ENCODE data around the gene MYOZ1. TPM values are rescaled to one million over a fixed set of nuclear protein-coding genes. Genes with fewer than 3 reads are reported as not detected.

Gene MYOZ1
- total RNA-seq, 3 donors from 2014 or later, result not detected

GRCh38 chr10:73591935-73592699 is 49.2 kb downstream of the MYOZ1 start:
- H3K4me1 Mint-ChIP-seq (ENCODE audit: low read depth), result peaks cover 19% of the 10 kb centered on the region
- H3K27me3 Mint-ChIP-seq (ENCODE audit: low read depth), result no peaks in the 10 kb centered on the region
- no peaks in the 10 kb centered on the region for H3K9me3 Mint-ChIP-seq
- ATAC-seq (no peak), DNase-seq (no peak)
- no peaks in the 10 kb centered on the region for H3K36me3 Mint-ChIP-seq (ENCODE audit: insufficient read depth)
- no peak overlapping the region for H3K4me3 Mint-ChIP-seq

- H3K4me1 Mint-ChIP-seq (ENCODE audit: low read depth), result peaks cover 19% of the 10 kb centered on the region
- H3K27me3 Mint-ChIP-seq (ENCODE audit: low read depth), result no peaks in the 10 kb centered on the region
- peak; percentile 37 to 54 for ATAC-seq
- no peaks in the 10 kb centered on the region for H3K36me3 Mint-ChIP-seq (ENCODE audit: insufficient read depth)
- no peaks in the 10 kb centered on the region for H3K9me3 Mint-ChIP-seq
- no peak for DNase-seq
- peak within 1 kb of the TSS; percentile 29 for H3K4me3 Mint-ChIP-seq
These were observed 50.1 kb downstream of the MYOZ1 start, which contains the start of gene USP54 for GRCh38 chr10:73590881-73591799. Gene USP54, minus strand, starts transcription at chr10:73591342. Its CDS starts 15,684 bp downstream, at chr10:73575658.

DNA sequence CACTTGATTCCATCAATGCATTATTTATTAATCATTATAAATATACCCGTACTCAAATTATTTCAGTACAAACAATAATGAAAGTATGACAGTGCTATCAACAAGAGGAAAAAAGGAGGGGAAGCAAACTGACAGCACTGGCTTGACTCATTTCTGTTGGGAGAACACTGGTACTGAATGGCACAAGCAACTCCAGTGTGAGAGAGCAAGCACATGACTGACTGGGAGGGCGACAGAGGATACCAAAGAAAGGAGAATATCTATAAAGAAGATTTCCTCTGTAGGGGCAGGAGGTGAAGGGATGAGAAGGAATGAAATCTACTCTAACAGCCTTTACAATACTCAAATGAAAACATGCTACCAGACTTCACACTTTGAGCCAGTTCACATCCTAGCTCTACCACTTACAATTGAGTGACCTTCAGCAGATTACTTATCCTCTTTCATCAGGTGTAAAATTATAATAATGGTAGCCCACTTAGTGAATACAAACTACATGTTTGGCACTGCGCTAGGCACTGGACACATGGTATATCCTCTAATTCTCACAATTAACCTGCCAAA is 51.6 kb downstream of the MYOZ1 start:
- no peak overlapping the region for H3K4me3 Mint-ChIP-seq
- H3K36me3 Mint-ChIP-seq (ENCODE audit: insufficient read depth), result no peaks in the 10 kb centered on the region
- H3K4me1 Mint-ChIP-seq (ENCODE audit: low read depth), result peaks cover 19% of the 10 kb centered on the region
- H3K27me3 Mint-ChIP-seq (ENCODE audit: low read depth), result no peaks in the 10 kb centered on the region
- DNase-seq (no peak), ATAC-seq (no peak)
- H3K9me3 Mint-ChIP-seq, result no peaks in the 10 kb centered on the region

DNA sequence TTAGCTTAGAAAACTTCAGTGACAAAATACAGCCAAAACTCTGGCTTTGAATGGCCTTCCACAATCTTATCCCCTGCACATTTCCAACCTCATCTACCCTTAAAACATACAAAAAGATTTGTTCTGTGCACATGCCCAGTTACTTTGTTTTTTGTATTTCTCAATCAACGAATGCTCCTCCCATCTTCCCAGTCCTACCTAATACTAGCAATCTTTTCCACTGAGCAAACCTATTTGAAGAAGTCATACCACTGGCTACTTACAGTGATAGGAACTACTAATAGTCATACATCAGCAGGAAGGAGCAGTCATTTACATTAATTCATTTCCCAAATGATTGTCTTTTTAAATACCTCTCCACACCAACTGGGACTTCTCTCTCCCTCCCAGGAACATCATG is 52.6 kb downstream of the MYOZ1 start:
- Mint-ChIP-seq H3K27me3 (ENCODE audit: low read depth) (no peaks in the 10 kb centered on the region), H3K4me3 (no peak overlapping the region), H3K4me1 (ENCODE audit: low read depth) (peaks cover 19% of the 10 kb centered on the region), H3K36me3 (ENCODE audit: insufficient read depth) (no peaks in the 10 kb centered on the region), H3K9me3 (no peaks in the 10 kb centered on the region)
- no peak for ATAC-seq
- DNase-seq, result no peak

- ATAC-seq, result no peak
- Mint-ChIP-seq H3K9me3 (no peaks in the 10 kb centered on the region), H3K27me3 (ENCODE audit: low read depth) (no peaks in the 10 kb centered on the region), H3K4me1 (ENCODE audit: low read depth) (peaks cover 6% of the 10 kb centered on the region), H3K4me3 (no peak overlapping the region), H3K36me3 (ENCODE audit: insufficient read depth) (peaks cover 2% of the 10 kb centered on the region)
- no peak for DNase-seq
These were observed 54.7 kb downstream of the MYOZ1 start for GRCh38 chr10:73586583-73586984.

GRCh38 chr10:73585327-73585726 is 55.9 kb downstream of the MYOZ1 start:
- no peaks in the 10 kb centered on the region for H3K4me1 Mint-ChIP-seq (ENCODE audit: low read depth)
- ATAC-seq (no peak), DNase-seq (no peak)
- H3K4me3 Mint-ChIP-seq, result no peak overlapping the region
- H3K9me3 Mint-ChIP-seq, result no peaks in the 10 kb centered on the region
- H3K36me3 Mint-ChIP-seq (ENCODE audit: insufficient read depth), result peaks cover 2% of the 10 kb centered on the region
- no peaks in the 10 kb centered on the region for H3K27me3 Mint-ChIP-seq (ENCODE audit: low read depth)

DNA sequence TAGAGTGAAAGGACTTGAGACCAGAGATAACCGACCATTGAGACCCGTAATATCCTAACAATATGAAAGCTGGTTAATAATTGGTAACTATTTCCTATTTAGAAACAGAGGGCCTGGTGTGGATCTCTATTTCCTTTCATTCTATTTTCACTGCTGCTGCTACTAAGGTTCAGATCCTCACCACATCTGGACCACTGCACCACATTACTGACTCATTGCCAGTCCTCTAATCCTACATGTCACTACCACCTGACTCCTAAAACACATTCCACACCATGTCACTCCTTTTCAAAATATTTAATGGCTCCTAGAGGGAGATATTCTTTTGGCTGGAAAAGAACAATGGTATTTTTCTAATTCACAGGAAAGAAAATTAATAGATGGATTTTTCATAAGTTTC is 56.5 kb downstream of the MYOZ1 start:
- H3K27me3 Mint-ChIP-seq (ENCODE audit: low read depth), result no peaks in the 10 kb centered on the region
- H3K4me3 Mint-ChIP-seq, result no peak overlapping the region
- H3K36me3 Mint-ChIP-seq (ENCODE audit: insufficient read depth), result peaks cover 2% of the 10 kb centered on the region
- no peak for ATAC-seq
- DNase-seq, result no peak
- no peaks in the 10 kb centered on the region for H3K4me1 Mint-ChIP-seq (ENCODE audit: low read depth)
- H3K9me3 Mint-ChIP-seq, result no peaks in the 10 kb centered on the region

- no peak overlapping the region for H3K4me3 Mint-ChIP-seq
- H3K9me3 Mint-ChIP-seq, result no peaks in the 10 kb centered on the region
- peaks cover 3% of the 10 kb centered on the region for H3K36me3 Mint-ChIP-seq (ENCODE audit: insufficient read depth)
- ATAC-seq, result no peak
- DNase-seq, result no peak
- no peaks in the 10 kb centered on the region for H3K4me1 Mint-ChIP-seq (ENCODE audit: low read depth)
- no peaks in the 10 kb centered on the region for H3K27me3 Mint-ChIP-seq (ENCODE audit: low read depth)
These were observed 59.4 kb downstream of the MYOZ1 start for GRCh38 chr10:73581918-73582317.

Other genes starting within 250 kb of the MYOZ1 start
- 100 to 1,000 TPM; 182 to 207 (median 183) TPM for gene ANXA7, start 227.4 kb downstream of the MYOZ1 start, total RNA-seq
- gene MSS51, start 207.9 kb downstream of the MYOZ1 start, total RNA-seq, result 1 to 10 TPM in 1 of 3 donors, under 1 TPM in 2; 0.76 to 1.3 (median 0.95) TPM
- 10 to 100 TPM; 35.0 to 38.0 (median 37.6) TPM for gene PPP3CB, start 145.4 kb downstream of the MYOZ1 start, total RNA-seq
- gene USP54, start 50.1 kb downstream of the MYOZ1 start, total RNA-seq, result 10 to 100 TPM in 2 of 3 donors, 1 to 10 TPM in 1; 8.8 to 11.9 (median 10.5) TPM
- under 1 TPM in 1 of 3 donors, not detected in 2; 0.18 TPM for gene SYNPO2L, start 14.6 kb upstream of the MYOZ1 start, total RNA-seq
- 1 to 10 TPM; 4.2 to 8.2 (median 5.6) TPM for gene AGAP5, start 56.6 kb upstream of the MYOZ1 start, total RNA-seq
- gene SEC24C, start 102.9 kb upstream of the MYOZ1 start, total RNA-seq, result 100 to 1,000 TPM; 101 to 109 (median 107) TPM
- 10 to 100 TPM; 34.7 to 35.9 (median 35.9) TPM for gene CHCHD1, start 140.6 kb upstream of the MYOZ1 start, total RNA-seq
- 10 to 100 TPM; 31.3 to 41.2 (median 40.5) TPM for gene ZSWIM8, start 144.1 kb upstream of the MYOZ1 start, total RNA-seq
- 10 to 100 TPM; 51.1 to 67.1 (median 58.7) TPM for gene NDST2, start 170.1 kb upstream of the MYOZ1 start, total RNA-seq
- 10 to 100 TPM; 14.5 to 20.7 (median 16.6) TPM for gene CAMK2G, start 233.1 kb upstream of the MYOZ1 start, total RNA-seq